HEK293T (cell line): ENCODE data around the gene TMEM184B.

ENCODE experiments used
- FOXM1 ChIP-seq: fragments of 450-650 bp; IDR thresholded peaks from 2 replicates; pipeline ENCODE4 v1.6.1; 2017; ENCODE audit warnings: mild to moderate bottlenecking, borderline replicate concordance
- ZNF384 ChIP-seq: fragments of 450-650 bp; IDR thresholded peaks from 2 replicates; pipeline ENCODE4 v1.6.1; 2016
- TF ChIP-seq, protein P1 (sequence below): fragments of 450-650 bp; IDR thresholded peaks from 2 replicates; pipeline ENCODE4 v1.6.1; 2016

DNA sequence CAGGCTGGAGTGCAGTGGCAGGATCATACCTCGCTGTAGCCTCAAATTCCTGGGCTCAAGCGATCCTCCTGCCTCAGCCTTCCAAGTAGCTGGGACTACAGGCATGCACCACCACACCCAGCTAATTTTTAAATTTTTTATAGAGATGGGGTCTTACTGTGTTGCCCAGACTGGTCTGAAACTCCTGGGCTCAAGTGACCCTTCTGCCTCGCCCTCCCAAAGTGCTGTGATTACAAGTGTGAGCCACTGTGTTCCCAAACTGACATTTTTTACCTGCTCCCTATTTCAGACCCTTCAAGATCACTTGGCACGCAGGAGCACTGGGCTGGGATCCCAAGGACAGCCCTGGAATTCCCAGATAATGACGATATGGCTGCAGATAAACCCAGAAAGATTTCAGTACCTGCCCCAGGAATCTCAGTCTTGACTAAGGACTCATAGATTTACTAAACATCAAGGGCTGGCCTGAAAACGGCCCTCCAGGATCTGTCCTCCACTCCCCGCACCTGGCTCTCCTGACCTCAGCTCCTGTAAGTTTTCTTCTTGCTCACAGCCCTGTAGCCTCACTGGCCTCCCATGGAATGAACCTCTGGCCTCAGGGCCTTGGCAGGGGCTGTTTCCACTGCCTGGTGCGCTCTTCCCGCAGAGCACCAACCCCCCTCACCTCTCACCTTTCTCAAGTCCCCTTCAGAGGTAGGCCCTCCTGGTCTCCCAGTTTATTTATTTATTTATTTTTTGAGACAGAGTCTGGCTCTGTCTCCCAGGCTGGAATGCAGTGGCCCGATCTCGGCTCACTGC lies 48.0 kb upstream of the TMEM184B start:
- TF ChIP-seq, protein P1, sequence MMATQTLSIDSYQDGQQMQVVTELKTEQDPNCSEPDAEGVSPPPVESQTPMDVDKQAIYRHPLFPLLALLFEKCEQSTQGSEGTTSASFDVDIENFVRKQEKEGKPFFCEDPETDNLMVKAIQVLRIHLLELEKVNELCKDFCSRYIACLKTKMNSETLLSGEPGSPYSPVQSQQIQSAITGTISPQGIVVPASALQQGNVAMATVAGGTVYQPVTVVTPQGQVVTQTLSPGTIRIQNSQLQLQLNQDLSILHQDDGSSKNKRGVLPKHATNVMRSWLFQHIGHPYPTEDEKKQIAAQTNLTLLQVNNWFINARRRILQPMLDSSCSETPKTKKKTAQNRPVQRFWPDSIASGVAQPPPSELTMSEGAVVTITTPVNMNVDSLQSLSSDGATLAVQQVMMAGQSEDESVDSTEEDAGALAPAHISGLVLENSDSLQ, result no peak
- TF ChIP-seq ZNF384, result no peak
- TF ChIP-seq FOXM1, result no peak
